Measurements from ENCODE around the gene TTR. TPM values are rescaled to one million over a fixed set of nuclear protein-coding genes. Genes with fewer than 3 reads are reported as not detected.

Gene TTR
- total and polyA plus RNA-seq, 5 donors: 0.11 to 0.79 TPM; not detected in 3

- H3K27me3 ChIP-seq (ENCODE audit: control insufficient read depth, insufficient read depth): no peaks in the 10 kb centered on the region
- WGBS: 90% methylated on average over 2 of the region's 2 CpGs
- ATAC-seq: no peak
- H3K9me3 ChIP-seq (ENCODE audit: control insufficient read depth, low read length): no peaks in the 10 kb centered on the region
- intact Hi-C loops (cut with DNase I): no loop called here
- no peak overlapping the region for H3K4me3 ChIP-seq (ENCODE audit: low read length)
- no peak overlapping the region for H3K27ac ChIP-seq (ENCODE audit: low read length)
- H3K4me1 ChIP-seq (ENCODE audit: control insufficient read depth, insufficient read depth, low read length): peaks cover 2% of the 10 kb centered on the region
- DNase-seq: no peak
These were observed 12.3 kb upstream of the TTR start for GRCh38 chr18:31579375-31579774.

- intact Hi-C loops (cut with DNase I): no loop called here
- no peaks in the 10 kb centered on the region for H3K27me3 ChIP-seq (ENCODE audit: control insufficient read depth, insufficient read depth)
- H3K4me1 ChIP-seq (ENCODE audit: control insufficient read depth, insufficient read depth, low read length): no peaks in the 10 kb centered on the region
- H3K4me3 ChIP-seq (ENCODE audit: low read length): no peak overlapping the region
- 43% methylated on average over 4 of the region's 4 CpGs for WGBS
- H3K9me3 ChIP-seq (ENCODE audit: control insufficient read depth, low read length): no peaks in the 10 kb centered on the region
- DNase-seq (no peak), ATAC-seq (no peak)
- H3K27ac ChIP-seq (ENCODE audit: low read length): no peak overlapping the region
These were observed 10.0 kb upstream of the TTR start for GRCh38 chr18:31581498-31582197.

GRCh38 chr18:31583185-31583854 lies 8.4 kb upstream of the TTR start:
- no peak overlapping the region for H3K4me3 ChIP-seq (ENCODE audit: low read length)
- DNase-seq (no peak), ATAC-seq (no peak)
- intact Hi-C loops (cut with DNase I): no loop called here
- no peaks in the 10 kb centered on the region for H3K27me3 ChIP-seq (ENCODE audit: control insufficient read depth, insufficient read depth)
- WGBS: 93% methylated on average over 5 of the region's 5 CpGs
- H3K27ac ChIP-seq (ENCODE audit: low read length): no peak overlapping the region
- H3K9me3 ChIP-seq (ENCODE audit: control insufficient read depth, low read length): no peaks in the 10 kb centered on the region
- H3K4me1 ChIP-seq (ENCODE audit: control insufficient read depth, insufficient read depth, low read length): no peaks in the 10 kb centered on the region

GRCh38 chr18:31585991-31586390 lies 5.7 kb upstream of the TTR start:
- DNase-seq: no peak
- intact Hi-C loops (cut with DNase I): no loop called here
- Histone ChIP-seq H3K9me3 (ENCODE audit: control insufficient read depth, low read length) (no peaks in the 10 kb centered on the region), H3K27ac (ENCODE audit: low read length) (no peak overlapping the region), H3K4me3 (ENCODE audit: low read length) (no peak overlapping the region), H3K27me3 (ENCODE audit: control insufficient read depth, insufficient read depth) (no peaks in the 10 kb centered on the region), H3K4me1 (ENCODE audit: control insufficient read depth, insufficient read depth, low read length) (no peaks in the 10 kb centered on the region)
- WGBS: 81% methylated on average over 5 of the region's 5 CpGs
- ATAC-seq: no peak

GRCh38 chr18:31586616-31587015 lies 5.1 kb upstream of the TTR start:
- Histone ChIP-seq H3K9me3 (ENCODE audit: control insufficient read depth, low read length) (no peaks in the 10 kb centered on the region), H3K27me3 (ENCODE audit: control insufficient read depth, insufficient read depth) (no peaks in the 10 kb centered on the region), H3K4me1 (ENCODE audit: control insufficient read depth, insufficient read depth, low read length) (no peaks in the 10 kb centered on the region), H3K4me3 (ENCODE audit: low read length) (no peak overlapping the region), H3K27ac (ENCODE audit: low read length) (no peak overlapping the region)
- ATAC-seq (no peak), DNase-seq (no peak)
- intact Hi-C loops (cut with DNase I): no loop called here
- WGBS: 67% methylated on average over 5 of the region's 5 CpGs

GRCh38 chr18:31587529-31587928 lies 4.1 kb upstream of the TTR start:
- no peaks in the 10 kb centered on the region for H3K27me3 ChIP-seq (ENCODE audit: control insufficient read depth, insufficient read depth)
- H3K4me1 ChIP-seq (ENCODE audit: control insufficient read depth, insufficient read depth, low read length): no peaks in the 10 kb centered on the region
- intact Hi-C loops (cut with DNase I): no loop called here
- no peak overlapping the region for H3K27ac ChIP-seq (ENCODE audit: low read length)
- 62% methylated on average over 4 of the region's 4 CpGs for WGBS
- no peak for ATAC-seq
- no peaks in the 10 kb centered on the region for H3K9me3 ChIP-seq (ENCODE audit: control insufficient read depth, low read length)
- H3K4me3 ChIP-seq (ENCODE audit: low read length): no peak overlapping the region
- DNase-seq: no peak

GRCh38 chr18:31590570-31590969 lies 1.1 kb upstream of the TTR start:
- DNase-seq: no peak
- ATAC-seq: no peak
- Histone ChIP-seq H3K27ac (ENCODE audit: low read length) (no peak overlapping the region), H3K9me3 (ENCODE audit: control insufficient read depth, low read length) (no peaks in the 10 kb centered on the region), H3K27me3 (ENCODE audit: control insufficient read depth, insufficient read depth) (no peaks in the 10 kb centered on the region), H3K4me3 (ENCODE audit: low read length) (no peak overlapping the region), H3K4me1 (ENCODE audit: control insufficient read depth, insufficient read depth, low read length) (no peaks in the 10 kb centered on the region)
- WGBS: 83% methylated on average over 8 of the region's 8 CpGs
- intact Hi-C loops (cut with DNase I): no loop called here

- Histone ChIP-seq H3K4me3 (ENCODE audit: low read length) (no peak overlapping the region), H3K27ac (ENCODE audit: low read length) (no peak overlapping the region), H3K27me3 (ENCODE audit: control insufficient read depth, insufficient read depth) (no peaks in the 10 kb centered on the region), H3K4me1 (ENCODE audit: control insufficient read depth, insufficient read depth, low read length) (no peaks in the 10 kb centered on the region), H3K9me3 (ENCODE audit: control insufficient read depth, low read length) (no peaks in the 10 kb centered on the region)
- no peak for ATAC-seq
- intact Hi-C loops (cut with DNase I): no loop called here
- DNase-seq: no peak
- 66% methylated on average over 2 of the region's 2 CpGs for WGBS
These were observed 564 bp upstream of the TTR start for GRCh38 chr18:31591113-31591512.

- intact Hi-C loops (cut with DNase I): no loop called here
- Histone ChIP-seq H3K4me3 (ENCODE audit: low read length) (no peak overlapping the region), H3K27ac (ENCODE audit: low read length) (no peak overlapping the region), H3K27me3 (ENCODE audit: control insufficient read depth, insufficient read depth) (no peaks in the 10 kb centered on the region), H3K4me1 (ENCODE audit: control insufficient read depth, insufficient read depth, low read length) (no peaks in the 10 kb centered on the region), H3K9me3 (ENCODE audit: control insufficient read depth, low read length) (no peaks in the 10 kb centered on the region)
- ATAC-seq (no peak), DNase-seq (no peak)
- WGBS: 61% methylated on average over 10 of the region's 10 CpGs
These were observed 955 bp downstream of the TTR start for GRCh38 chr18:31592506-31593157.

- no peak for DNase-seq
- intact Hi-C loops (cut with DNase I): no loop called here
- Histone ChIP-seq H3K27ac (ENCODE audit: low read length) (no peak overlapping the region), H3K27me3 (ENCODE audit: control insufficient read depth, insufficient read depth) (no peaks in the 10 kb centered on the region), H3K4me1 (ENCODE audit: control insufficient read depth, insufficient read depth, low read length) (no peaks in the 10 kb centered on the region), H3K4me3 (ENCODE audit: low read length) (no peak overlapping the region), H3K9me3 (ENCODE audit: control insufficient read depth, low read length) (no peaks in the 10 kb centered on the region)
- 82% methylated on average over 5 of the region's 5 CpGs for WGBS
- no peak for ATAC-seq
These were observed 3.6 kb downstream of the TTR start for GRCh38 chr18:31595121-31595771.

All from right cardiac atrium (tissue), 5 donors.